HL-60/S4 treated with retinoic acid at 250 ng/mL for 4 days and 3 days (cell line): ENCODE measurements around the gene SPN.
"Not testable (repeated sequence)": the region's sequence is repeated elsewhere in the genome, so short reads cannot be mapped to it uniquely, and the experiment has no call there.

ENCODE experiments used
- in situ Hi-C: fragments of 300-500 bp; cut with MboI; formaldehyde crosslinking; loops from 2 replicates; pipeline ENCODE4 v1.7.0; 2022; ENCODE audit warnings: low sequenced_read_pairs

The SPN gene

GRCh38 chr16:29675811-29676643 is 13.0 kb downstream of the SPN start:
- in situ Hi-C loops: no loop called here

GRCh38 chr16:29676989-29677785 is 14.1 kb downstream of the SPN start:
- in situ Hi-C loops: no loop called here

GRCh38 chr16:29678691-29679267 is 15.7 kb downstream of the SPN start, which contains the start of gene QPRT:
QPRT (plus strand) TSS chr16:29679180; CDS start chr16:29679198, 18 bp downstream.
- in situ Hi-C loops: no loop called here

- in situ Hi-C loops: no loop called here
Observed at GRCh38 chr16:29680180-29680598, 17.1 kb downstream of the SPN start.

GRCh38 chr16:29683543-29684090 is 20.6 kb downstream of the SPN start:
- in situ Hi-C loops: no loop called here

GRCh38 chr16:29684679-29685078 is 21.6 kb downstream of the SPN start:
- in situ Hi-C loops: no loop called here

- in situ Hi-C loops: no loop called here
Observed at GRCh38 chr16:29686740-29687332, 23.8 kb downstream of the SPN start.

- in situ Hi-C loops: no loop called here
Observed at GRCh38 chr16:29687755-29688154, 24.7 kb downstream of the SPN start.

GRCh38 chr16:29688172-29688571 is 25.1 kb downstream of the SPN start:
- in situ Hi-C loops: no loop called here

- in situ Hi-C loops: not testable (repeated sequence)
Observed at GRCh38 chr16:29689490-29690351, 26.7 kb downstream of the SPN start.

- in situ Hi-C loops: not testable (repeated sequence)
Observed at GRCh38 chr16:29692606-29693005, 29.6 kb downstream of the SPN start.

GRCh38 chr16:29694384-29695195 is 31.5 kb downstream of the SPN start:
- in situ Hi-C loops: no loop called here

- in situ Hi-C loops: not testable (repeated sequence)
Observed at GRCh38 chr16:29695675-29696074, 32.6 kb downstream of the SPN start.

- in situ Hi-C loops: no loop called here
Observed at GRCh38 chr16:29696881-29697331, 33.9 kb downstream of the SPN start.

GRCh38 chr16:29697391-29697790 is 34.3 kb downstream of the SPN start:
- in situ Hi-C loops: no loop called here

- in situ Hi-C loops: no loop called here
Observed at GRCh38 chr16:29698042-29698441, 35.0 kb downstream of the SPN start.

- in situ Hi-C loops: no loop called here
Observed at GRCh38 chr16:29698484-29699323, 35.7 kb downstream of the SPN start.
